Measurements from ENCODE around the gene ATP2B3.

DNA sequence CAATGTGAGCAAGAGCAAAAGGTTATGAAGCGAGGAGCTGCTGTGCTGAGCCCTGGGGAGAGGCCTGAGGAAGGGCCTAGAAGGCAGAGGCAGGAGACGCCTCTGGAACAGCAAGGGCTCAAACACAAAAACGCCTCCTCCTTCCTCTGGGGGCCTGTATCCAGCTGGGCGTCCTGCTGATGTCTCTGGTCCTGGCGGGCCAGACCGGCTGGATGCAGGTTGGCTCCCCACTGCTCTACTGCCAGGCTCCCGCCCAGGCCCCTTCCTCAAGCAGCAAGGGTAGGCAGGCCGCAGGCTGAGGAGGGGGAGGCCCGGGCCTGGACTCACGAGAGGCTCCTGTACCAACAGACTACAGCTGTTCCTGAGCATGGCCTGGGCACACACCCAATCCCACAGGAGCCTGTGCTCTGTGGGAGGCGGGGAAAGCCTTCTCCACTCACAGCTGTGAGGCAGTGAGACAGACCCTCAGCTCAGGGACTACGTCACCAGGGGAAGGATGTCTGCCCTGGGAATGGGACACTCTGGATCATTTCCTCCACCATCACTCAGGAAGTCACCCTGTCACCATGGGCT is 49.3 kb upstream of the ATP2B3 start:
- no peak for TF ChIP-seq GATA2 (IDR thresholded peaks at IDR 0.05; ENCODE audit: low read depth, low read length)
- no peak for TF ChIP-seq GATA3 (IDR thresholded peaks at IDR 0.05; ENCODE audit: low read depth, low read length)
